Fibroblast of pulmonary artery (primary cell): ENCODE measurements around the gene POLR1A.
A peak's percentile ranks its signal among the peaks of the same experiment; 100 is the strongest.

ENCODE experiments used
- DNase-seq: peaks from one replicate; pipeline ENCODE4 v3.0.0-alpha.2; 2010; ENCODE audit warnings: low read depth
- H3K4me3 ChIP-seq: replicated peaks from 2 replicates; pipeline ENCODE4 v1.5.1; 2011; ENCODE audit warnings: low read depth, mild to moderate bottlenecking, control low read depth, low read length, moderate library complexity
- TF ChIP-seq, protein P1 (sequence below): IDR thresholded peaks from 2 replicates; pipeline ENCODE4 v1.5.1; 2011; ENCODE audit warnings: mild to moderate bottlenecking, control low read depth, low read length, inconsistent platforms; ENCODE audit errors: missing control alignments

POLR1A gene

DNA sequence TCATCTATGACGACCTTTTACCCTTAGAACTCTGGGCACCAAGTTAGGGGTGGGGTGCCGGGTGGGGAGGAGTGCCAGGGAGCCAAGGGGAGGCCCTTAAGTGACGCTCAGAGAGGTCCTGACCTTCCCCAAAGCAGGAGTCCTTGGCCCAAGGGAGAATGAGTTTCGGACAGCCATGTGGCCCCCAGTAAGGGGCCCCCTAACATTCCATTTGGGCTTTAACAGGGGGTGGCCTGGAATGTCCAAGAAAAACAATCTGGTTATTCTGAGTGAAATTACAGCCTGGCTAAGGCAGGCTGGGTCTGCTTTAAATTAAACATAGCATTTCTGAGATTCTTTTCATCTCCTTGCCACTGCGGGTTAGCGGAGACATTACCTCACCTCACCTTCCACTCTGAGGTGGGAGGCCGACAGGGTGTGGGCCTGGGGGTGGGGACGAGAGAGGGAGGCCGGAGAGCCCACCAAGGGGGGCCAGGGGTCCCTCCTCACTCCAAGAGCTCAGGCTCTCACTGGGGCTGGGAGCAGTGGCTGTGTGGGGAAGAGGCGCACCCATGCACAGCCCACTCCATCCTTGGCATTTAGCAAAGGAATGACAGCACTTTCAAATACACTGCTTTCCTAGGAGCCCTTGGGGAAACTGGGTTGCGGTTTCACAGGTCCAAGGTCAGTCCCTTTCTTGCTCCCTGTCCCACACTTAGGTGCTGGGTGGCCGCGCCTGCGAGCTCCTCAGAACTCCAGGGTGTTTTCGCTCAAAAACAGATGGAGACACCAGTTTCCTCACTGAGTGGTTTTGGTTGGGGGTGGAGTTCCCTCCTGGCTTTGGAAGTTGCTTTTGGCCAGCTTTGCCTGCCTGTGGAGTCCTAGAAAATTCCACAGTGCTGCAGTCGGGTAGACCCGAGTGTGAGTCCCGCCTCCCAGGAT, 107.4 kb downstream of the POLR1A start:
- peak; percentile 65 for DNase-seq
- no peak overlapping the region for H3K4me3 ChIP-seq
- TF ChIP-seq, protein P1, sequence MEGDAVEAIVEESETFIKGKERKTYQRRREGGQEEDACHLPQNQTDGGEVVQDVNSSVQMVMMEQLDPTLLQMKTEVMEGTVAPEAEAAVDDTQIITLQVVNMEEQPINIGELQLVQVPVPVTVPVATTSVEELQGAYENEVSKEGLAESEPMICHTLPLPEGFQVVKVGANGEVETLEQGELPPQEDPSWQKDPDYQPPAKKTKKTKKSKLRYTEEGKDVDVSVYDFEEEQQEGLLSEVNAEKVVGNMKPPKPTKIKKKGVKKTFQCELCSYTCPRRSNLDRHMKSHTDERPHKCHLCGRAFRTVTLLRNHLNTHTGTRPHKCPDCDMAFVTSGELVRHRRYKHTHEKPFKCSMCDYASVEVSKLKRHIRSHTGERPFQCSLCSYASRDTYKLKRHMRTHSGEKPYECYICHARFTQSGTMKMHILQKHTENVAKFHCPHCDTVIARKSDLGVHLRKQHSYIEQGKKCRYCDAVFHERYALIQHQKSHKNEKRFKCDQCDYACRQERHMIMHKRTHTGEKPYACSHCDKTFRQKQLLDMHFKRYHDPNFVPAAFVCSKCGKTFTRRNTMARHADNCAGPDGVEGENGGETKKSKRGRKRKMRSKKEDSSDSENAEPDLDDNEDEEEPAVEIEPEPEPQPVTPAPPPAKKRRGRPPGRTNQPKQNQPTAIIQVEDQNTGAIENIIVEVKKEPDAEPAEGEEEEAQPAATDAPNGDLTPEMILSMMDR, result no peak

DNA sequence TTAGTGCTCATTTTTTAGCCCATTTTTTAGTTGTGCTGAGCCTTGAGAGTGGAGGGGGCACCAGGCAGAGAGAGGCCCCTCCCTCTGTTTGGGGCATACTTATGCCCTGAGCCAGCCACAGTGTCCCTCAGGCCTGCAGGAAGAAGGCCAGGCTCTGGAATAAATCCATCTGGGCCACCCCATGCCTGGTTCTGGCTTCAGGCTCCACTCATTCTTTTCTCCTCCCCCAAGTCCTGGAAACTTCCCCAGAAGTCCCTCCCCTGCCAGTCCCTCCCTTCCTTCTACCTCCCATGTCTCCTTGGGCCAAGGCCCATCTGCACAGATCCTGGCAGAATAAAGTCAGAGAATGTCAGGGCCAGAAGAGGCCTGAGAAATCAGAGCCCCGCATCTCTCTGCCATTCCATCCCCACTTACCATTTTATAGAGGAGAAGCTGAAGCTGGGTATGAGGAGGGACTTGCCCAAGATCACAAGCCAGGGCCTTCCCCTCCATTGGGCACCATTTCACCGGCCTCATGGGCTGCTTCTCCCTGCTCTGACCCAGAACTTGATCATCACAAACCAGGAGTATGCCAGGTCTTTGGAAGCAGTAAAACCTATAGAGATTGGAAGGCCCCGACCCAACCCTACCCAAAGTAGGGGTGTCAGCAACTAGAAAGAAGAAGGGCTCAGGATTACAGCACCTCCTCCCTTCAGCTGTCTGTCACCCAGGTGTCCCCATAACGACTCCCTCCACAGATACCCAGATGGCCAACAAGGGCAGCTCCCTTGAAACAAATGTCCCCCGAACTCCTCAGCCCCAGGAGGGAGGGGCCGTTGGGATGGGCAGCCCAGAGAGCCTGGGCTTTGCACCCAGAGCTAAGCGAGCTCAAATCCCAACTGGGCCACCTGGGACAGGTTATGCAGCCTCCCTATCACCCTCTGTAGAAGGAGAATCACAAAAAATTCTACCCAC, 108.4 kb downstream of the POLR1A start:
- no peak overlapping the region for H3K4me3 ChIP-seq

GRCh38 chr2:85996591-85996990, 109.1 kb downstream of the POLR1A start:
- no peak overlapping the region for H3K4me3 ChIP-seq
- peak; percentile 56 for DNase-seq
- TF ChIP-seq, protein P1, result no peak

More for the DNA sequence above, 108.4 kb downstream of the POLR1A start:
- peak; percentile 63 for DNase-seq
- TF ChIP-seq, protein P1, result no peak

- TF ChIP-seq, protein P1, result no peak
- H3K4me3 ChIP-seq, result no peak overlapping the region
- no peak for DNase-seq
These were observed 109.8 kb downstream of the POLR1A start for GRCh38 chr2:85995648-85996529.

DNA sequence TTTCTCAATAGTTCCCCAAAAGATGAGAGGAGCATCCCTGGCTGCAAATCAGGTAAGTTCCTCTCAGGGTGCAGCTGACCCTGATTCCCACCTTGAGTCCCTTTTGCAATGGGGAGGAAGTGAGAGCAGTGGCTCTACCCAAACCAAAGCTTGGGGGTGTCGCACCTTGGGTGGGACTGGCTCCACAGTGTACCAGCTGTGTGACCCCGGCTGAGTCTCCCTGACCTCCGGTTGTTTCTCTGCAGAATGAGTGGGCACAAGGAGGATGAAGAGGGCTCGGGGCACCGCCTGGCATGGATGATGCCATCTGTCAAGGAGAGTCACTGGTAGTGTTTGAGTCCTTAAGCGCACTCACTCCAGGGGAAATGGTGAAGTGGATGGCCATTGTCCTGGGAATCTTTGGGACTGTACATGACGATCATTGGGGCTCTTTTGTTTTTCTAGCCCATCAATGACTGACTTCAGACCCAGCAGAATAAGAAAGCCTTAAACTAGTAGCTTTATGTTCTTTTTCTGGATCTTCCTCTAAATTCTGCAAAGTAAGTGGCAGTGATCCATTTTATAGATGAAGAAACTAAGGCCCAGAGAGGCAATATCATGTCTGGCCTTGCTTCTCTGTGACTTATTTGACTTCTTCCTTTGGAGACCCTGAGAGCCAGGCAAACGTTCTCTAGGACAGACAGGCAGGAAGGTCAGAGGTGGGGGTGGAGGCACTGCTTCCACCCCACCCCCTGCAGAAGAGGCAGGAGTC, 110.6 kb downstream of the POLR1A start:
- no peak for DNase-seq
- TF ChIP-seq, protein P1, result no peak

More for the DNA sequence above, 110.6 kb downstream of the POLR1A start:
- no peak overlapping the region for H3K4me3 ChIP-seq
